Stimulated activated memory B cell treated with anti-CD40 and anti-IgM and Interleukin-4, amounts not matched to agents 10 μg/mL and 1 μg/mL and 100 μg/mL, for 72 hours (primary cell): ENCODE data around the gene CD300A.

Experiments used
- ATAC-seq: fragments of 150-1000 bp; cut with Tn5 transposase; 2 replicates; pipeline ENCODE4 v1.10.0; 2021
- H3K27ac Mint-ChIP-seq: one replicate; pipeline ENCODE4 v1.8.0; 2022; ENCODE audit warnings: mild to moderate bottlenecking, mixed read lengths
- H3K27me3 Mint-ChIP-seq: one replicate; pipeline ENCODE4 v1.8.0; 2022; ENCODE audit warnings: mixed read lengths
- H3K36me3 Mint-ChIP-seq: one replicate; pipeline ENCODE4 v1.8.0; 2022; ENCODE audit warnings: mixed read lengths
- H3K4me1 Mint-ChIP-seq: one replicate; pipeline ENCODE4 v1.8.0; 2022; ENCODE audit warnings: mixed read lengths
- H3K4me3 Mint-ChIP-seq: one replicate; pipeline ENCODE4 v1.8.0; 2022; ENCODE audit warnings: mild to moderate bottlenecking, moderate library complexity, mixed read lengths
- H3K9me3 Mint-ChIP-seq: one replicate; pipeline ENCODE4 v1.8.0; 2022; ENCODE audit warnings: mixed read lengths

CD300A gene

DNA sequence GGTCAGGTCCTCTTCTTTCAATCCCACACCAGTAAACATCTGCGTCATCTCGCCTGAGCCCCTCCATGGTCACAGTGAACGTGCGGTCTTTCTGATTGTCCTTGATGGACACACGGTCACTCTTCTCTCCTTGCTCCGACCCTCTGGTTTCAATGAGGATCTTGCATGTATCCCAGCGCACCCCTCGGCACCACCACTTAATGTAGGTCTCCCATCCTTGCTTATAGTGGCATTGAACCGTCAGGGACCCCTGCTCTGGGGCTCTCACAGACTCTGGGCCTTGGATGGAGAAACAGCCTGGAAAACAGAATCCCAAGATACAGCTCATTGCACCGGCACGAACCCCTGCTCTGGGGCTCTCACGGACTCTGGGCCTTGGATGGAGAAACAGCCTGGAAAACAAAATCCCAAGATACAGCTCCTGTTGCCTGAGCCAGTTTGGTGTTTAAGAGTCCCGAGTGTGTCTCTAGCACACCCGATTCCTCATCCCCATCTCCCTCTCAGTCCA is 59.4 kb downstream of the CD300A start:
- Mint-ChIP-seq H3K27me3 (peaks cover 17% of the 10 kb centered on the region), H3K9me3 (no peaks in the 10 kb centered on the region), H3K4me3 (no peak overlapping the region), H3K27ac (peak overlapping the region; percentile 34), H3K4me1 (peaks cover 35% of the 10 kb centered on the region), H3K36me3 (peaks cover 5% of the 10 kb centered on the region)
- no peak for ATAC-seq

DNA sequence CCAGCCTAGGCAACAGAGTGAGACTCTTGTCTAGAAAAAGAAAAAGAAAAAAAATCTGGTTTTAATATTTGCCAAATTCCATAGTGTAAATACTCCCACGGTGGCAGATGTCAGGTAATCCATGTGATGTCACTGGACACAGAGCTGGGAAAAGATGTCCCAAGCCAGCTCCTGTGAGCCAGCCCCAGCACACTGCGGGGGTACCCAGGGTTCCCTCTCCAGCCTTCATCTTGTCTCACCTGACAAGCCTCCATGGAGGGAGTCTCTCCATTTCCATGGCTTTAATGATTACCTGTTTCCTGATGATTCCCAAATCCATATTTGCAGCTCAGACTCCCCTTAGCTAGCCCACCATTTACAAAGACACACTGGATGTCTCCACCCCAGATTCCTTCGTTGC is 60.2 kb downstream of the CD300A start:
- Mint-ChIP-seq H3K4me3 (no peak overlapping the region), H3K4me1 (peaks cover 35% of the 10 kb centered on the region), H3K36me3 (peaks cover 5% of the 10 kb centered on the region), H3K9me3 (no peaks in the 10 kb centered on the region), H3K27ac (no peak overlapping the region), H3K27me3 (peaks cover 17% of the 10 kb centered on the region)
- ATAC-seq, result no peak

DNA sequence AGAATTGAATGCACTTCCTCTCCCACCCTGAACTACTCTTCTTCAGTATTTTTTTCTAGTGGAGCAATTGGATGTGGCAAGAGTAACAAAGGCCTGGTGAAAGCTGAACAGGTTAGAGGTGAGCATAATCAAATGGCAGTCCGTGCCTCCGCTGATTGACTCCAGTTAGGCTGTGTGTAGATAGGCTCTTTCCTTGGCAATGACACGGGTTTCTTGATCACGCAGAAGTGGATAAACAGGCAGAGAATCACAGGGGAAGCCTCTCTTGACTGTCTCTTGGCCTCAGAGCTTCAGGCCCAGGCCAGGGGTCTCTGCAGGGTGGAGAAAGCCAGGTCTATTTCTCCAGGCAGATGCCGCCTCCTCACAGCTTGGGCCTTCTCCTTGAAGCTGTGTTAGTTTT is 60.6 kb downstream of the CD300A start:
- Mint-ChIP-seq H3K9me3 (no peaks in the 10 kb centered on the region), H3K27ac (no peak overlapping the region), H3K4me3 (no peak overlapping the region), H3K27me3 (peaks cover 17% of the 10 kb centered on the region), H3K36me3 (peaks cover 5% of the 10 kb centered on the region), H3K4me1 (peaks cover 35% of the 10 kb centered on the region)
- no peak for ATAC-seq

DNA sequence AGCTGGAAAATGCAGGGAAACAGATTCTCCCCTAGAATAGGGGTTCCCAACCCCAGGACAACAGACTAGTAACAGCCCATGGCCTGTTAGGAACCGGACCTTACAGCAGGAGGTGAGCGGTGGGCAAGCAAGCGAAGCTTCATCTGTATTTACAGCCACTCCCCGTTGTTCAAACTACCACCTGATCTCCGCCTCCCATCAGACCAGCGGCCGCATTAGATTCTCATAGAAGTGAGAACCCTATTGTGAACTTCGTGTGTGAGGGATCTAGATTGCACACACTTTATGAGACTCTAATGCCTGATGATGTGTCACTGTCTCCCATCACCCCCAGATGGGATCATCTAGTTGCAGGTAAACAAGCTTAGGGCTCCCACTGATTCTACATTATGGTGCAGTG is 61.3 kb downstream of the CD300A start:
- H3K4me3 Mint-ChIP-seq, result no peak overlapping the region
- no peak overlapping the region for H3K27ac Mint-ChIP-seq
- peaks cover 38% of the 10 kb centered on the region for H3K4me1 Mint-ChIP-seq
- no peaks in the 10 kb centered on the region for H3K9me3 Mint-ChIP-seq
- H3K36me3 Mint-ChIP-seq, result peaks cover 5% of the 10 kb centered on the region
- ATAC-seq, result no peak
- H3K27me3 Mint-ChIP-seq, result peaks cover 17% of the 10 kb centered on the region

DNA sequence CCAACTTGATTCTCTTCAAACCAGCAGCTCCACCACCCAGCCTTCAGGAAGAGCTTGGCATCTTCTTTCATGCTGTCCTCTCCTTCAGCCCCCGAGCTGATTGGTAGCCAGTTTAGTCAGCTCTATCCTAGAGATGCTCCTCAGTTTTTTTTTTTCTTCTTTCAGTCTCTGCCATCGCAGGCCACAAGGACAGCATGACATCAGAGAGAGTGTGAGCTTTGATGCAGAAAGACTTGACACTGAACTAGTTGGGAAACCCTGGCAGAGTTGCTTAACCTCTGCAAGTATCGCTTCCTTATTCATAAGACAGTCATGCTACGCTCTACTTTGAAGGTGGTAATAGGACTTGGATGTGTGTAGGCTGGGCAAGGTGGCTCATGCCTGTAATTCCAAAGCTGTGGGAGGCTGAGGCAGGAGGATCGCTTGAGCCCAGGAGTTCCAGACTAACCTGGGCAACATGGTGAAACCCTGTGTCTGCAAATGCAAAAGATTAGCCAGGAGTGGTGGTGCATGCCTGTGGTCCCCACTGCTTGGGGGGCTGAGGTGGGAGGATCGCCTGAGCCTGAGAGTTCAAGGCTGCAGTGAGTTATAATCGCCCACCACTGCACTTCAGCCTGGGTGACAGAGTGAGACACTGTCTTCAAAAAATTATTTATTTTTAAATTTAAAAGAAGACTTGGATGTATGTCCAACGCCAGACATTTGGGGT is 62.2 kb downstream of the CD300A start:
- Mint-ChIP-seq H3K4me1 (peaks cover 45% of the 10 kb centered on the region), H3K27me3 (peaks cover 17% of the 10 kb centered on the region), H3K9me3 (no peaks in the 10 kb centered on the region), H3K4me3 (no peak overlapping the region), H3K36me3 (no peaks in the 10 kb centered on the region), H3K27ac (peak overlapping the region; percentile 41)
- ATAC-seq, result peak; percentile 95

DNA sequence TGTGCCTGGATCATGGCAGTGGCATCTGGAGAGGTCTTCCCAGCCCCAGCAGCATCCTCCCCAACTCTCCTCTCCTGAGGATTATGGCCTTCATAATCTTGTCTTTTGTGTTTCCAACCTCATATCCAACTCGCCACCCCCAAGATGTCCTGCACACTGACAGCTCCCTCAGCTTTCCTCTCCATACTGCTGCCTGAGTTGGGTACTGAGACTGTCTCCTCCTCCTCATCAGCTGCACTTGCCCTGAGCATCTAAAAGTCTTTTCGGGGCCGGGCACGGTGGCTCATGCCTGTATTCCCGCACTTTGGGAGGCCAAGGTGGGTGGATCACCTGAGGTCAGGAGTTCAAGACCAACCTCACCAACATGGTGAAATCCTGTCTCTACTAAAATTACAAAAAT is 62.8 kb downstream of the CD300A start:
- Mint-ChIP-seq H3K36me3 (no peaks in the 10 kb centered on the region), H3K27me3 (peaks cover 17% of the 10 kb centered on the region), H3K4me3 (no peak overlapping the region), H3K9me3 (no peaks in the 10 kb centered on the region), H3K4me1 (peaks cover 45% of the 10 kb centered on the region), H3K27ac (peak overlapping the region; percentile 41)
- no peak for ATAC-seq

DNA sequence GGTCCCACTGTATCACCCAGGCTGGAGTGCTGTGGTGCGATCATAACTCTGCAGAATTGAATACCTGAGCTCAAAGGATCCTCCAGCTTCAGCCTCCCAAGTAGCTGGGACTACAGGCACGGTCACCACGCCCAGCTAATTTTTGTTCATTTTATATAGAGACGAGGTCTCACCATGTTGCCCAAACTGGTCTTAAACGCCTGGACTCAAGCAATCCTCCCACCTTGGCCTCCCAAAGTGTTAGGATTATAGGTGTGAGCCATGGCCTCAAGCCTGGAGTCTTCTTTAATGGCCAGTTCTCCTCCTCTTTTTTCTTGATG is 64.4 kb downstream of the CD300A start:
- H3K27ac Mint-ChIP-seq, result peak overlapping the region; percentile 40
- no peak overlapping the region for H3K4me3 Mint-ChIP-seq
- no peaks in the 10 kb centered on the region for H3K9me3 Mint-ChIP-seq
- peaks cover 1% of the 10 kb centered on the region for H3K27me3 Mint-ChIP-seq
- no peaks in the 10 kb centered on the region for H3K36me3 Mint-ChIP-seq
- H3K4me1 Mint-ChIP-seq, result peaks cover 45% of the 10 kb centered on the region
- ATAC-seq, result no peak

DNA sequence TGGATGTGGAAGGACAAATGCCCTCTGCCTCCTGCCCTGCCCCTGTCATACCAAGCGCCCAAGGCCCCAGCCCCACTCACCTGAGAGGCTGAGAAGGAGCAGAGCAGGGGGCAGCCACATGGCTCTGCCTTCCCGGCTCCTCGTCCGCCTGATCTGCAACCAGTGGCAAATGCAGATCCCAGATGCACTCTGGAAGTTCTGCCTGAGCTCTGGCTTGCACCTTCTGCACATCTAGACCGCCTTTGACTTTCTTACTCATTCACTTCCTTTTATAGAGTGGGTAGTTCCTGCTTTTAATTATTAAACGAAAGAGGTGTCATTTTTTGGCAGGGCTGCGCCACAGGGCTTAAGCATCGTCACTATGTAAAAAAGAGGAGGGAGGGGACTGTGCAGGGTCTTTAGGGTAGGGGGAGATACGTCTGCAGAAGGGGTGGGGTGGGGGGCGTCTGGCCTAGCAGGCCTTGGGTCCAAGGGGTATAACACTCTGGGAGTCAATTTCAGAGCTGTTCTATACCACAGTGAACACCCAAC is 64.9 kb downstream of the CD300A start, which contains the start of gene CD300LB:
Gene CD300LB, minus strand, starts transcription at position 245 of the 531 bp plus-strand sequence. Its CDS starts 125 bp downstream, at position 120.
- peaks cover 45% of the 10 kb centered on the region for H3K4me1 Mint-ChIP-seq
- no peaks in the 10 kb centered on the region for H3K9me3 Mint-ChIP-seq
- no peaks in the 10 kb centered on the region for H3K36me3 Mint-ChIP-seq
- H3K27me3 Mint-ChIP-seq, result peaks cover 3% of the 10 kb centered on the region
- peak within 1 kb of the TSS; percentile 40 for H3K27ac Mint-ChIP-seq
- ATAC-seq, result peak; percentile 44
- peak within 1 kb of the TSS; percentile 52 for H3K4me3 Mint-ChIP-seq

DNA sequence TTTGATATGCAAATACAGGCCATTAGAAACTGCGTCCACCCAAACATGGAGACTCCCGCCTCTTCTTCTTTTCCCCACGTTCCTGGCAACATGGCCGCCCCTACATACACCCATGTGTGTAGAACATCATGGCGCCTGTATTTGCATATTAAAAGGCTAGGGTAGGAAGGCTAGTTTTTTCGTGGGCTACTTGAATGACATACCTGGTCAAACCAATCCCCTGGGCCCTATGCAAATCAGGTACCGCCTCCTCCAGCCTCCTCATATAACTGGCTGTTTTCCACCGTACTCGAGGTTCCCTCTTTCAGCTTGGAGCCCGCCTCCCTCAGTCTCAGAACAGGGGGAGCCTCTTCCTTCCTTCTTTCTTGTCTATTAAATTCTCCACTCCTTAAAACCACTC is 65.7 kb downstream of the CD300A start:
- H3K27me3 Mint-ChIP-seq, result peaks cover 12% of the 10 kb centered on the region
- no peaks in the 10 kb centered on the region for H3K9me3 Mint-ChIP-seq
- H3K36me3 Mint-ChIP-seq, result no peaks in the 10 kb centered on the region
- peaks cover 45% of the 10 kb centered on the region for H3K4me1 Mint-ChIP-seq
- peak; percentile 61 for ATAC-seq
- H3K27ac Mint-ChIP-seq, result peak overlapping the region; percentile 40
- H3K4me3 Mint-ChIP-seq, result peak overlapping the region; percentile 52
